Stimulated activated CD4-positive, alpha-beta T cell treated with anti-CD3 and anti-CD28 coated beads, Interleukin-15, amount 100 ng/mL, for 24 hours (primary cell): ENCODE data around the gene ADA.

Source experiments
- DNase-seq: peaks from one replicate; pipeline ENCODE4 v3.0.0-alpha.2; 2020

The ADA gene

GRCh38 chr20:44621939-44622338 lies 29.6 kb downstream of the ADA start:
- no peak for DNase-seq

GRCh38 chr20:44621325-44621724 lies 30.2 kb downstream of the ADA start:
- DNase-seq: no peak

- no peak for DNase-seq
Observed at GRCh38 chr20:44620030-44620429, 31.5 kb downstream of the ADA start.

GRCh38 chr20:44619294-44619693 lies 32.2 kb downstream of the ADA start:
- DNase-seq: no peak

GRCh38 chr20:44618318-44618731 lies 33.2 kb downstream of the ADA start:
- peak; percentile 48 for DNase-seq

- DNase-seq: no peak
Observed at GRCh38 chr20:44616604-44616964, 34.9 kb downstream of the ADA start.

- DNase-seq: no peak
Observed at GRCh38 chr20:44615876-44616603, 35.5 kb downstream of the ADA start.

- no peak for DNase-seq
Observed at GRCh38 chr20:44615169-44615791, 36.2 kb downstream of the ADA start.

- no peak for DNase-seq
Observed at GRCh38 chr20:44614525-44614924, 37.0 kb downstream of the ADA start.

- no peak for DNase-seq
Observed at GRCh38 chr20:44613575-44613974, 37.9 kb downstream of the ADA start.

- DNase-seq: no peak
Observed at GRCh38 chr20:44610313-44610962, 41.1 kb downstream of the ADA start.

- DNase-seq: peak; percentile 88
Observed at GRCh38 chr20:44609516-44610312, 41.8 kb downstream of the ADA start.

- DNase-seq: no peak
Observed at GRCh38 chr20:44609006-44609515, 42.4 kb downstream of the ADA start.

GRCh38 chr20:44606725-44607441 lies 44.6 kb downstream of the ADA start:
- no peak for DNase-seq

- DNase-seq: no peak
Observed at GRCh38 chr20:44603327-44603726, 48.2 kb downstream of the ADA start.

- DNase-seq: no peak
Observed at GRCh38 chr20:44601801-44602204, 49.7 kb downstream of the ADA start.

GRCh38 chr20:44601236-44601671 lies 50.2 kb downstream of the ADA start:
- no peak for DNase-seq

GRCh38 chr20:44600758-44601201 lies 50.7 kb downstream of the ADA start:
- no peak for DNase-seq

- DNase-seq: no peak
Observed at GRCh38 chr20:44600301-44600700, 51.2 kb downstream of the ADA start.

GRCh38 chr20:44599715-44600114 lies 51.8 kb downstream of the ADA start:
- DNase-seq: no peak

- no peak for DNase-seq
Observed at GRCh38 chr20:44598423-44599305, 52.8 kb downstream of the ADA start.
